ENCODE results near the gene THSD7A. TPM values are rescaled to one million over a fixed set of nuclear protein-coding genes. Genes with fewer than 3 reads are reported as not detected.

The THSD7A gene
- total and polyA plus RNA-seq, 2 of the 8 experiments (the other 6 are each of a cell fraction or from before 2014, with no cell fraction given), result 0.44 to 1.2 TPM

DNA sequence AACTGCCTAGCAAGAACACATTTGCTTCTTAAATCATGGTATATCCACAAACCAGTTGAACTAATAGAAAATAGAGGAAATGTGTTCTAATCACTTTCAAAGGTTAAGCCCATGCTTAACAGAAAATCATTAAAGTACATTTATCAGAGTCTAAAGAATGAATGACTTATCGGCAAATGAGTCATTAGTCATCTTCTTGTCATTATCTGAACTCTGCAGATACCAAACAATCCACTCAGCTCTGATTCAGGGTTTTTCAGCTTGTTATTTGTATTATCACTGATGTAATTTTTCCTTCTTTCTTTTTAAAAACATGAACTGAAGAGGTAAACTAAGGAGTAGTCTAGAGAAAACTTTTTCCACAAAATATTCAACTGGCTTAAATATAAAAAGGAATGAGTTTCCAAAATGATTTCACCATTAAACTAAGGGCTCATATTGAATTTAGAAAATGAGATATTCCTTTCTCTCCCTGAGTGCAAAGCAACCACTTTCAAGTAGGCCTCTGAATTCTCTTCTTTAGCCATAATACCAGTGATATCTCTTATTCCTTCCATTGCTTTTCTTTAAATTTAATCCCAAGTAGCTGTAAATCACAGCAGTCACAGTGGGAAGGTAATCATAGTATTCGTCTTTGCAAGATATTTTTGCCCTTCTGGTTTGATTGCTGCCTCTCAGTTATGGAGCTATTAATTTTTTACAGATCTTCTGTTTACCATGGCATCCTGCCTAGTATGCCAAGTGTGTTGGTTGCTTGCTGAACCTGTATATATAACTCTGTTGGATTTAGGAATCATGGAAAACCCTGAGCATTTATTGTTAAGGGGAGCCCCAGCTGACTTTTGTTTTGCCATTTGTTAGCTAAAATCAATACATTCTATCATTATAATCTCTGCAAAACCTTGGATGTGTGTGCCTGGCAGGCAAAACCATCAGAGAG, 125.1 kb downstream of the THSD7A start:
- H3K23ac ChIP-seq (ENCODE audit: insufficient read length), result no peak overlapping the region
- H2AFZ ChIP-seq (ENCODE audit: low read length), result no peak overlapping the region
- POLR2A ChIA-PET (ENCODE audit: partially characterized antibody), result no interaction called here

More for the DNA sequence above, 125.1 kb downstream of the THSD7A start:
- Histone ChIP-seq H4K8ac (ENCODE audit: extremely low read depth, insufficient read depth, low read length) (no peak overlapping the region), H4K20me1 (replicated peaks in 1 of 2; ENCODE audit: control insufficient read depth in 1 of 2, insufficient read depth in 2 of 2, low read length in 2 of 2) (no peaks in the 10 kb centered on the region), H4K5ac (ENCODE audit: insufficient read length, low read depth, low read length) (no peak overlapping the region), H3K27ac (ENCODE audit: low read depth, low read length) (no peak overlapping the region), H2BK20ac (ENCODE audit: low read length) (no peak overlapping the region), H4K91ac (replicated peaks; ENCODE audit: insufficient read length, low read length) (no peak overlapping the region), H3K4ac (replicated peaks; ENCODE audit: insufficient read length, low read depth, low read length) (no peak overlapping the region), H2AK5ac (ENCODE audit: low read depth, low read length) (no peak overlapping the region), H3K18ac (ENCODE audit: extremely low read depth, low read length) (no peak overlapping the region), H2BK15ac (ENCODE audit: low read length) (no peak overlapping the region), H3K4me3 (ENCODE audit: extremely low read depth in 1 of 4, insufficient read depth in 2 of 4, low read depth in 3 of 4, low read length in 4 of 4) (no peak overlapping the region), H3K9ac (replicated peaks in 1 of 4; ENCODE audit: extremely low read depth in 1 of 4, low read depth in 3 of 4, low read length in 3 of 4) (no peak overlapping the region), H3K36me3 (ENCODE audit: control insufficient read depth in 2 of 4, insufficient read depth in 4 of 4, low read length in 3 of 4) (no peaks in the 10 kb centered on the region), H2BK120ac (replicated peaks; ENCODE audit: low read depth, low read length) (no peak overlapping the region), H3K4me1 (replicated peaks in 1 of 4; ENCODE audit: control insufficient read depth in 3 of 4, insufficient read depth in 4 of 4, low read length in 3 of 4) (peaks cover 0 to 2% (median under 1%) of the 10 kb centered on the region in 4 experiments; a peak in 2 of 7 replicates), H3K9me3 (ENCODE audit: insufficient read depth in 2 of 2, low read depth in 1 of 2, low read length in 1 of 2) (no peaks in the 10 kb centered on the region), H3K4me2 (ENCODE audit: insufficient read depth in 1 of 2, low read depth in 2 of 2, low read length in 2 of 2) (no peak overlapping the region), H3K56ac (replicated peaks; ENCODE audit: insufficient read length, low read depth, low read length) (no peak overlapping the region), H2BK12ac (ENCODE audit: low read depth, low read length) (no peak overlapping the region), H3K79me1 (ENCODE audit: low read depth, low read length) (no peaks in the 10 kb centered on the region), H3K79me2 (ENCODE audit: control insufficient read depth in 1 of 2, insufficient read depth in 2 of 2, low read length in 2 of 2) (no peaks in the 10 kb centered on the region), H3K14ac (ENCODE audit: insufficient read length) (no peak overlapping the region), H3K23me2 (ENCODE audit: low read depth, low read length) (no peaks in the 10 kb centered on the region), H2BK5ac (ENCODE audit: low read depth, low read length) (no peak overlapping the region), H3K27me3 (replicated peaks in 1 of 4; ENCODE audit: control insufficient read depth in 3 of 4, extremely low read depth in 1 of 4, insufficient read depth in 3 of 4, low read length in 3 of 4) (no peaks in the 10 kb centered on the region)
- 75% methylated on average over 2 of the region's 2 CpGs; no CpG with 5 or more reads in 1 of the 2 experiments for WGBS, 2 experiments (ENCODE audit: extremely low coverage in 1 of 2, insufficient coverage in 1 of 2, insufficient read length in 1 of 2, insufficient replicate concordance in 2 of 2, low coverage in 1 of 2, low lambda C conversion rate in 2 of 2, missing lambda C conversion rate in 1 of 2)
- CTCF ChIA-PET (ENCODE audit: partially characterized antibody), result interaction anchor here (0.6 kb wide), 1 partner anchor 526 kb away, joined by 4 read pairs; no protein-coding TSS in a partner anchor
- DNase-seq (ENCODE audit: low read depth in 1 of 2, low spot score in 2 of 2) (no peak), FAIRE-seq (no peak)
- TF ChIP-seq KDM4A (IDR thresholded peaks at IDR 0.05; ENCODE audit: low read depth, low read length, severe bottlenecking) (no peak), RXRA (IDR thresholded peaks at IDR 0.05; ENCODE audit: insufficient read depth, low read depth, low read length) (no peak), RBBP5 (IDR thresholded peaks at IDR 0.05; ENCODE audit: borderline replicate concordance, low read depth, low read length) (no peak), EGR1 (IDR thresholded peaks at IDR 0.05; ENCODE audit: borderline replicate concordance, low read depth, low read length) (no peak), KDM1A (IDR thresholded peaks at IDR 0.05; ENCODE audit: borderline replicate concordance, low read length) (no peak)

Measured in H1 (cell line).